Aorta (tissue), 5 donors: ENCODE results near the gene ANKRD42. TPM values are rescaled to one million over a fixed set of nuclear protein-coding genes. Genes with fewer than 3 reads are reported as not detected.
"Not testable (repeated sequence)": the region's sequence is repeated elsewhere in the genome, so short reads cannot be mapped to it uniquely, and the experiment has no call there.

ENCODE experiments used
- ATAC-seq: fragments of 200-7000 bp; cut with Tn5 transposase; one replicate; pipeline ENCODE4 v1.9.1; 2022; ENCODE audit warnings: moderate library complexity; ENCODE audit not compliant: low FRiP score
- DNase-seq, 2 donors: peaks; one replicate each; pipeline ENCODE4 v3.0.0-alpha.2; 2020
- H3K27ac ChIP-seq, 2 donors: one replicate each; pipeline ENCODE4 v1.5.1; 2013; ENCODE audit warnings: low read length in 2 of 2, mild to moderate bottlenecking in 2 of 2, moderate library complexity in 2 of 2, control low read depth in 1 of 2, inconsistent platforms in 1 of 2, low read depth in 1 of 2
- H3K27me3 ChIP-seq, 2 donors: one replicate each; pipeline ENCODE4 v1.6.1; 2013; ENCODE audit warnings: control low read depth in 1 of 2, low read length in 1 of 2, mild to moderate bottlenecking in 1 of 2, moderate library complexity in 1 of 2; ENCODE audit not compliant: insufficient read depth in 2 of 2, control insufficient read depth in 1 of 2
- H3K36me3 ChIP-seq, 2 donors: one replicate each; pipeline ENCODE4 v1.6.1; 2013; ENCODE audit warnings: control low read depth in 1 of 2, low read length in 1 of 2, mild to moderate bottlenecking in 1 of 2; ENCODE audit not compliant: insufficient read depth in 2 of 2, control insufficient read depth in 1 of 2
- H3K4me1 ChIP-seq, 2 donors: one replicate each; pipeline ENCODE4 v1.6.1; 2013; ENCODE audit warnings: low read length in 2 of 2, control low read depth in 1 of 2, mild to moderate bottlenecking in 1 of 2, moderate library complexity in 1 of 2; ENCODE audit not compliant: insufficient read depth in 2 of 2, control insufficient read depth in 1 of 2
- H3K4me3 ChIP-seq, 2 donors: one replicate each; pipeline ENCODE4 v1.5.1; 2013; ENCODE audit warnings: low read length in 2 of 2, control low read depth in 1 of 2, mild to moderate bottlenecking in 1 of 2
- H3K9me3 ChIP-seq: one replicate; pipeline ENCODE4 v1.6.1; 2013; ENCODE audit warnings: mild to moderate bottlenecking, low read length; ENCODE audit not compliant: control insufficient read depth
- WGBS, 2 donors: extraction: QIAGEN DNeasy Blood & Tissue Kit; methylation state at CpG; one replicate each; pipeline ENCODE4 v1.1.7; 2013; 5-methylcytosine and 5-hydroxymethylcytosine counted together
- intact Hi-C, 2 donors: fragments of 100-400 bp; cut with DNase I; formaldehyde crosslinking; loops; one replicate each; pipeline versions ENCODE4 v1.14.2 to v1.15.0; 2022
- polyA plus RNA-seq, 2 donors: library from polyadenylated mRNA; stranded (reverse); fragments of 200-250 nt; gene quantifications; one replicate each; pipeline ENCODE4 v1.2.3, GENCODE V29; 2013
- total RNA-seq, 2 donors: library from RNA; stranded (reverse); fragmentation: NEBNext Ultra II Directional; extraction: Animal tissue kit (Norgen Biotek cat#: 25700); gene quantifications; one replicate each; pipeline ENCODE4 v1.2.1, GENCODE V29; 2021
- donor health status: healthy with polysubstance abuse.
- donor health status: Bipolar disorder and iron deficiency.
- donor health status: DM: no; HTN: no; CAD: no.
- donor health status: DM: no; HTN: no; CAD: no.
- donor health status: DM: yes; HTN: yes; CAD: no.

Gene ANKRD42
- total and polyA plus RNA-seq, 4 donors = 3.8 to 14.7 (median 10.7) TPM

GRCh38 chr11:83206221-83206620 lies 12.7 kb downstream of the ANKRD42 start:
- Histone ChIP-seq H3K4me1 (no peaks in the 10 kb centered on the region), H3K27ac (no peak overlapping the region), H3K27me3 (no peaks in the 10 kb centered on the region), H3K9me3 (no peaks in the 10 kb centered on the region), H3K36me3 (peaks cover 0 to 4% of the 10 kb centered on the region in 2 donors), H3K4me3 (no peak overlapping the region)
- DNase-seq = no peak
- WGBS, 2 donors = 76 to 77% methylated on average over 1 of the region's 1 CpG
- intact Hi-C loops = no loop called here
- ATAC-seq = no peak

- H3K27ac ChIP-seq, H3K36me3 ChIP-seq, H3K9me3 ChIP-seq, H3K4me3 ChIP-seq, intact Hi-C loops, ATAC-seq, H3K4me1 ChIP-seq, H3K27me3 ChIP-seq, DNase-seq: not testable (repeated sequence)
- 63 to 71% methylated on average over 4 of the region's 4 CpGs for WGBS, 2 donors
These were observed 13.4 kb downstream of the ANKRD42 start for GRCh38 chr11:83206771-83207382.

- no peak overlapping the region for H3K27ac ChIP-seq
- no peak overlapping the region for H3K4me3 ChIP-seq
- intact Hi-C loops = no loop called here
- no peaks in the 10 kb centered on the region for H3K4me1 ChIP-seq
- H3K9me3 ChIP-seq = no peaks in the 10 kb centered on the region
- ATAC-seq = no peak
- WGBS, 2 donors = 72 to 77% methylated on average over 8 of the region's 8 CpGs
- no peak for DNase-seq
- H3K36me3 ChIP-seq = no peaks in the 10 kb centered on the region
- H3K27me3 ChIP-seq = no peaks in the 10 kb centered on the region
These were observed 25.6 kb downstream of the ANKRD42 start for GRCh38 chr11:83219095-83219494.

- H3K36me3 ChIP-seq = no peaks in the 10 kb centered on the region
- H3K4me3 ChIP-seq = no peak overlapping the region
- 87 to 90% methylated on average over 10 of the region's 10 CpGs for WGBS, 2 donors
- H3K27me3 ChIP-seq = no peaks in the 10 kb centered on the region
- no peak overlapping the region for H3K27ac ChIP-seq
- DNase-seq (no peak), ATAC-seq (no peak)
- intact Hi-C loops = no loop called here
- no peaks in the 10 kb centered on the region for H3K9me3 ChIP-seq
- no peaks in the 10 kb centered on the region for H3K4me1 ChIP-seq
These were observed 26.7 kb downstream of the ANKRD42 start for GRCh38 chr11:83220260-83220659.

GRCh38 chr11:83221694-83222093 lies 28.2 kb downstream of the ANKRD42 start:
- no peaks in the 10 kb centered on the region for H3K36me3 ChIP-seq
- no peaks in the 10 kb centered on the region for H3K27me3 ChIP-seq
- ATAC-seq = no peak
- H3K4me3 ChIP-seq = no peak overlapping the region
- intact Hi-C loops = no loop called here
- H3K9me3 ChIP-seq = no peaks in the 10 kb centered on the region
- H3K4me1 ChIP-seq = no peaks in the 10 kb centered on the region
- no peak overlapping the region for H3K27ac ChIP-seq
- no peak for DNase-seq

- no peaks in the 10 kb centered on the region for H3K4me1 ChIP-seq
- H3K9me3 ChIP-seq = no peaks in the 10 kb centered on the region
- no peak overlapping the region for H3K27ac ChIP-seq
- DNase-seq (no peak), ATAC-seq (no peak)
- no peaks in the 10 kb centered on the region for H3K27me3 ChIP-seq
- 96 to 100% methylated on average over 1 of the region's 1 CpG for WGBS, 2 donors
- no peaks in the 10 kb centered on the region for H3K36me3 ChIP-seq
- intact Hi-C loops = no loop called here
- H3K4me3 ChIP-seq = no peak overlapping the region
These were observed 29.0 kb downstream of the ANKRD42 start for GRCh38 chr11:83222499-83222898.

GRCh38 chr11:83223457-83223856 lies 29.9 kb downstream of the ANKRD42 start:
- DNase-seq = no peak
- Histone ChIP-seq H3K9me3 (no peaks in the 10 kb centered on the region), H3K27me3 (no peaks in the 10 kb centered on the region), H3K36me3 (peaks cover 0 to 2% of the 10 kb centered on the region in 2 donors), H3K27ac (no peak overlapping the region), H3K4me3 (no peak overlapping the region), H3K4me1 (no peaks in the 10 kb centered on the region)
- no peak for ATAC-seq
- intact Hi-C loops = no loop called here
- 96% methylated on average over 2 of the region's 2 CpGs for WGBS, 2 donors

GRCh38 chr11:83235825-83236224 lies 42.3 kb downstream of the ANKRD42 start:
- ATAC-seq (no peak), DNase-seq (no peak)
- WGBS, 2 donors = 4 to 9% methylated on average over 1 of the region's 1 CpG
- Histone ChIP-seq H3K36me3 (peaks cover 0 to 7% of the 10 kb centered on the region in 2 donors), H3K27ac (no peak overlapping the region), H3K4me3 (no peak overlapping the region), H3K27me3 (no peaks in the 10 kb centered on the region), H3K9me3 (no peaks in the 10 kb centered on the region), H3K4me1 (no peaks in the 10 kb centered on the region)
- intact Hi-C loops = loop anchor here in 1 of 2 donors (10.0 kb wide), 1 partner anchor 589 kb away; no protein-coding TSS in a partner anchor

GRCh38 chr11:83238111-83238510 lies 44.6 kb downstream of the ANKRD42 start:
- intact Hi-C loops = loop anchor here in 1 of 2 donors (10.0 kb wide), 1 partner anchor 587 kb away; no protein-coding TSS in a partner anchor
- WGBS, 2 donors = 46 to 71% methylated on average over 3 of the region's 3 CpGs
- Histone ChIP-seq H3K4me3 (no peak overlapping the region), H3K36me3 (peaks cover 0 to 7% of the 10 kb centered on the region in 2 donors), H3K4me1 (no peaks in the 10 kb centered on the region), H3K27ac (no peak overlapping the region), H3K9me3 (no peaks in the 10 kb centered on the region), H3K27me3 (no peaks in the 10 kb centered on the region)
- ATAC-seq = no peak
- DNase-seq = no peak
